HL-60 (cell line): ENCODE measurements around the gene DZIP1L.

Experiments
- DNase-seq, 2 experiments: peaks; one replicate each; pipeline ENCODE4 v3.0.0-alpha.2; 2010 to 2020; ENCODE audit warnings: low read depth in 1 of 2, low spot score in 1 of 2
- H3K27ac ChIP-seq: fragments of 250-450 bp; sonication (Bioruptor Pico); replicated peaks from 2 replicates; pipeline ENCODE4 v1.5.1; 2020; ENCODE audit warnings: mild to moderate bottlenecking, moderate library complexity
- H3K27me3 ChIP-seq: fragments of 250-450 bp; sonication (Bioruptor Pico); 2 replicates; pipeline ENCODE4 v1.5.1; 2021; ENCODE audit warnings: mild to moderate bottlenecking, moderate library complexity; ENCODE audit not compliant: insufficient read depth, poor library complexity, severe bottlenecking
- H3K4me3 ChIP-seq: replicated peaks from 2 replicates; pipeline ENCODE4 v1.5.1; 2011; ENCODE audit warnings: mild to moderate bottlenecking, control low read depth, low read length; ENCODE audit not compliant: insufficient read depth
- CTCF ChIP-seq: IDR thresholded peaks from one replicate; pipeline ENCODE4 v1.5.1; 2011; ENCODE audit warnings: low read length, control low read depth, inconsistent platforms; ENCODE audit not compliant: insufficient read depth
- GABPA ChIP-seq: IDR thresholded peaks from 2 replicates; pipeline ENCODE4 v1.6.1; 2012; ENCODE audit warnings: low read depth
- POLR2AphosphoS5 ChIP-seq: IDR thresholded peaks from 2 replicates; pipeline ENCODE4 v1.6.1; 2012; ENCODE audit warnings: low read depth
- SPI1 ChIP-seq: IDR thresholded peaks from 2 replicates; pipeline ENCODE4 v1.6.1; 2012; ENCODE audit warnings: low read depth, mild to moderate bottlenecking, borderline replicate concordance
- TF ChIP-seq, protein P1 (sequence below): IDR thresholded peaks from 2 replicates; pipeline ENCODE4 v1.6.1; 2012; ENCODE audit warnings: low read depth; ENCODE audit not compliant: insufficient replicate concordance

Gene DZIP1L

DNA sequence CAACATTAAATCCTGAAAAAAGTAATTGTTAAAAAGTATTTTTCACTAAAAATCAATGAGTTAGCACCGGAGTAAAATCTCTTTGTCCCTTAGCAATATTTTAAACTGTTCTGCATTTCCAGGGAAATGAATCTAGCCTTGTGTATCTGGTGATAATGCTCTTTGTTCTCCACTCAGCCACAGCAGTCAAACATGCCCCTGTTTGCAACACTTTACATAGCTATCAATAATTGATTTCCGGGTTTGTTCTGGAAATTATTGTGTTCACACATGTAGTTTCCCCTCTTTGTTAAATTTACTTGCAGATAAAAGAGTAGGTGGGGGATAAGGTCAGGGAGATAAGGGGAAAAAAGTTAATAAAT is 20.4 kb upstream of the DZIP1L start:
- TF ChIP-seq GABPA (no peak), POLR2AphosphoS5 (no peak), CTCF (no peak), SPI1 (no peak)
- TF ChIP-seq, protein P1, sequence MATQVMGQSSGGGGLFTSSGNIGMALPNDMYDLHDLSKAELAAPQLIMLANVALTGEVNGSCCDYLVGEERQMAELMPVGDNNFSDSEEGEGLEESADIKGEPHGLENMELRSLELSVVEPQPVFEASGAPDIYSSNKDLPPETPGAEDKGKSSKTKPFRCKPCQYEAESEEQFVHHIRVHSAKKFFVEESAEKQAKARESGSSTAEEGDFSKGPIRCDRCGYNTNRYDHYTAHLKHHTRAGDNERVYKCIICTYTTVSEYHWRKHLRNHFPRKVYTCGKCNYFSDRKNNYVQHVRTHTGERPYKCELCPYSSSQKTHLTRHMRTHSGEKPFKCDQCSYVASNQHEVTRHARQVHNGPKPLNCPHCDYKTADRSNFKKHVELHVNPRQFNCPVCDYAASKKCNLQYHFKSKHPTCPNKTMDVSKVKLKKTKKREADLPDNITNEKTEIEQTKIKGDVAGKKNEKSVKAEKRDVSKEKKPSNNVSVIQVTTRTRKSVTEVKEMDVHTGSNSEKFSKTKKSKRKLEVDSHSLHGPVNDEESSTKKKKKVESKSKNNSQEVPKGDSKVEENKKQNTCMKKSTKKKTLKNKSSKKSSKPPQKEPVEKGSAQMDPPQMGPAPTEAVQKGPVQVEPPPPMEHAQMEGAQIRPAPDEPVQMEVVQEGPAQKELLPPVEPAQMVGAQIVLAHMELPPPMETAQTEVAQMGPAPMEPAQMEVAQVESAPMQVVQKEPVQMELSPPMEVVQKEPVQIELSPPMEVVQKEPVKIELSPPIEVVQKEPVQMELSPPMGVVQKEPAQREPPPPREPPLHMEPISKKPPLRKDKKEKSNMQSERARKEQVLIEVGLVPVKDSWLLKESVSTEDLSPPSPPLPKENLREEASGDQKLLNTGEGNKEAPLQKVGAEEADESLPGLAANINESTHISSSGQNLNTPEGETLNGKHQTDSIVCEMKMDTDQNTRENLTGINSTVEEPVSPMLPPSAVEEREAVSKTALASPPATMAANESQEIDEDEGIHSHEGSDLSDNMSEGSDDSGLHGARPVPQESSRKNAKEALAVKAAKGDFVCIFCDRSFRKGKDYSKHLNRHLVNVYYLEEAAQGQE = peak; percentile 1

GRCh38 chr3:138135146-138135832 is 19.9 kb upstream of the DZIP1L start:
- TF ChIP-seq, protein P1 = peak; percentile 46
- TF ChIP-seq GABPA (no peak), SPI1 (peak; percentile 35; the same call in 1 of the 2 replicates), CTCF (no peak)
- Histone ChIP-seq H3K27me3 (no peaks in the 10 kb centered on the region), H3K4me3 (no peak overlapping the region), H3K27ac (peak overlapping the region; percentile 91)
- peak in 1 of 2 experiments; percentile 23 for DNase-seq

More for the DNA sequence above, 20.4 kb upstream of the DZIP1L start:
- peak overlapping the region; percentile 91 for H3K27ac ChIP-seq
- no peak overlapping the region for H3K4me3 ChIP-seq
- H3K27me3 ChIP-seq = no peaks in the 10 kb centered on the region
- DNase-seq = no peak

- no peak within 1 kb of the TSS for H3K4me3 ChIP-seq
- H3K27me3 ChIP-seq = no peaks in the 10 kb centered on the region
- H3K27ac ChIP-seq = no peak within 1 kb of the TSS
- TF ChIP-seq SPI1 (no peak), GABPA (no peak), POLR2AphosphoS5 (no peak), CTCF (no peak)
- TF ChIP-seq, protein P1 = no peak
- DNase-seq = no peak
These were observed 16.8 kb upstream of the DZIP1L start, which contains the start of gene A4GNT for GRCh38 chr3:138132239-138132638. A4GNT (minus strand) TSS chr3:138132390; CDS start chr3:138131256, 1,134 bp downstream.
